Effector CD4-positive, alpha-beta T cell (primary cell): ENCODE results near the gene TRIP6.
"Not testable (repeated sequence)": the region's sequence is repeated elsewhere in the genome, so short reads cannot be mapped to it uniquely, and the experiment has no call there.

Experiments used
- DNase-seq: peaks from one replicate; pipeline ENCODE4 v3.0.0-alpha.2; 2020

Gene TRIP6

GRCh38 chr7:100891568-100892247 is 24.5 kb downstream of the TRIP6 start:
- no peak for DNase-seq

DNA sequence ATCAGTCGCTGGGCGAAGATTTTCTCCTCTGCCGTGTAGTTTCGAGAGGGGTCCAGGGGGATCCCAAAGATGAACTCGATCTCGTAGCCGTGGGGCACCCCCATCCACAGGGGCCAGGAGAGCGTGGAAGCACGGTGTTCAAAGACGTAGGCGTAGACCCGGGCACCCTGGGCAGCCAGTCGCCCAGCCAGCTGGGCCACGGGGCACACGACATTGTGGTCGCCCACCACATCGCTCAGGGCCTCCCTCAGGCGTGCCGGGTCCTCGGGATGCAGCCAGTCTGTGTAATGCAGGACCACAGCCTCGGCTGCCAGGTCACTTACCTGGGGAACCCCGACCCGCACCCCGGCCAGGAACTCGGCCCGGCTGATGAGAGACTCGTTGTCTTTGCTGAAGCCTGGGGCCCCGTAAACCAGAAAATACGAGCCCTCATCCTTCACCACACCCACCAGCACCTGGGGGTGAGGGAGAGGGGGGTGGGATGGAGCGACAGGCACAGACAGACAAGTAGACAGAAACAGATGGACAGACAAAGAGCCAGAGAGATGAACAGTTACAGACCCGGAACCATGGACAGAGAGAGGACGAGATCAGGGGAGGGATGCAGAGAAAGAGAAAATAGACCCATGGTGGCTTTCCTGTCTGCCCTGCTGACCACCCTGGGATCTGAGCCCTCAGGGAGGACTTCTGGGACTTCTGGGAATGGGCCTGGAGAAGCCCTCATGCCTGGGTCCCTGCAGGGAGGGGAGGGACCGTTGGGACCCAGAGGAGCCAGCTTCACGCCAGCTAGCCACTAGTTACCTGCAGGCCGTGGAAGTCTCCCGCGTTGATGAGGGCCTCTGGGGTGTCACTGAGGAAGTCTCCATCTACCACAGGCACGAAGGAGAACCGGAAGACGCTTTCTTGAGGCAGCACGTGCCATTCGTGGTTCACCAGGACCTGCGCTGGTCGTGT is 25.5 kb downstream of the TRIP6 start:
- no peak for DNase-seq

GRCh38 chr7:100893318-100893895 is 26.2 kb downstream of the TRIP6 start:
- no peak for DNase-seq

DNA sequence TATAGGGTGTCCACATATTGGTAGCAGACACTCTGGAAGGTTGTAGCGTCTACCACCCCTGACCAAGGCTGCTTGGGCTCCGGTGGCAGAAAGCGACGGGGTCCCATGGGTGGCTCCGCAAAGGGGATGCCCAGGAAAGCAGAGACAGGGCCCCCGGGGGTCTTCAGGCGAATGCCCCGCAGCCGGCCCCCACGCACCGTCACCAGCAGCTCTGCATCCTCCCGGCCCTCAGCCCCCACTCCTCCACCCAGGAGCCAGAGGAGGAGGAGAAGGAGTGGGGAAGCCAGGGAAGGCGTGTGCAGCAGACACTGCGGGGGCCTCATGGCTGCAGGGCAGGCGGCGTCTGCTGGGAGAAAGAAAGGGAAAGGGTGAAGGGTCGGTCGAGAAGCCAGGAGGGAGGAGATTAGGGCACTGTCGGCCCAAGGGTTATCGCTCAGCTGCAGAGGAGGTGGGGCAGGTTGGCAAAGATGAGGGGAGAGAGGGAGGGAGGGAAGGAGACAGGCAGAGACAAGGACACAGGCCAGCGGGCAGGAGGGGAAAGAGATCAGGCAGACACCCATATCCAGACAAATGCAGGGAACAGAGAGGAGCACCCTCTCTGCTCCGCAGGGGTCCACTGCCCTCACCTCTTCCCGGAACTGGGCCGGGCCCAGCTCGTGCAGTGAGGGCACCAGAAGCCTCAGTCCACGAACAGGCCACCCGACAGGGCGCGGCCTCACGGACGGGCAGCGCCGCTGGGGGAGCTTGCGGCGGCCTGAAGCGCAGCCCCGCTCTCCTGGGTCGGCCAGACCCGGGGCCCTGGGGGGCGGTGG is 26.9 kb downstream of the TRIP6 start:
- no peak for DNase-seq

DNA sequence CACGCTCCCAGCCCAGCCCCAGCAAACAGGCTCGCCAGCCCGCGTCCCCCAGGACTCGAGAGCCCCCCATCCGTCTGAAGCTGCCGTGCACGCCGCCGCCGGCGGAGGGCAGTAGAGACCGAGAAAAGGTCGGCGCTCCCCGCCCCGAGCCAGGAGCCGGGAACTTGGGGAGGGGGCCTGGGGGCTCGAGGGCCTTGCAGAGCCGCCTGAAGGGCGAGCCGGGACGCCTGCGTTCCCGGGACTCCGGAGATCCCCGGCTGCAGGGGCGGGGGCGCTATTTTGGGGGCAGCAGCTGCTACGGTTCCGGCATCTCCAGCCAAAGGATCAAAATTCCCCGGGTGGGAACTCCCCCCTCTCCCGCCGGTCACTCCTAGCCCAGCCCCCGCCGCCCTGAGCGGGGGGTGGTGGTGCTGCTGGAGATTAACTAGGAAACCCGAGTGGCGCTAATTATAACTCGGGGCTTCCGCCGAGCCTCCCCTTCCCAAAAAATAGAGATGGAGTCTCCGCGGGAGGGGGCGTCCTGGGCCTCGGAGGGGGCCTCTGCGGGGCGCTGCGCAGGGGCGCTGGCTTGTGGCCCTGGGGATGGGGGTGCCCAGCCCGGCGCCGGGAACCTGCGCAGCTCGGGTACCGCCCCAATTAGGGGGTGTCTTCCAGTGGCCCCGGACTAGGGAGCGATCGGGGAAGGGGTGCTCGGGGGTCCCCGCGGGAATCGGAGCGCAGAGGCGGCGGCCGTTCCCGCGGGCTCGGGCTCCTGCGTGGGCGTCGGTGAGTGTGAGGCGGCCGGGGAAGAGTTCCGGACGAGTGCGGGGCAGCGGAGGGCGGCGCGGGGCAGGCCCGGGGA is 27.9 kb downstream of the TRIP6 start:
- DNase-seq = peak; percentile 50

- DNase-seq = no peak
Observed at GRCh38 chr7:100895701-100895955, 28.4 kb downstream of the TRIP6 start, which contains the start of gene ACHE. Gene ACHE (minus strand): TSS chr7:100895888. CDS start chr7:100894232, 1,656 bp downstream.

- DNase-seq = peak; percentile 16
Observed at GRCh38 chr7:100895956-100896731, 29.0 kb downstream of the TRIP6 start.

GRCh38 chr7:100896732-100897608 is 29.8 kb downstream of the TRIP6 start:
- DNase-seq = peak; percentile 65

- DNase-seq = no peak
Observed at GRCh38 chr7:100897772-100898454, 30.7 kb downstream of the TRIP6 start.

- DNase-seq = no peak
Observed at GRCh38 chr7:100899432-100899831, 32.2 kb downstream of the TRIP6 start.

- DNase-seq = no peak
Observed at GRCh38 chr7:100900978-100901377, 33.8 kb downstream of the TRIP6 start.

- DNase-seq = no peak
Observed at GRCh38 chr7:100901921-100902332, 34.7 kb downstream of the TRIP6 start.

GRCh38 chr7:100902638-100903037 is 35.5 kb downstream of the TRIP6 start:
- no peak for DNase-seq

DNA sequence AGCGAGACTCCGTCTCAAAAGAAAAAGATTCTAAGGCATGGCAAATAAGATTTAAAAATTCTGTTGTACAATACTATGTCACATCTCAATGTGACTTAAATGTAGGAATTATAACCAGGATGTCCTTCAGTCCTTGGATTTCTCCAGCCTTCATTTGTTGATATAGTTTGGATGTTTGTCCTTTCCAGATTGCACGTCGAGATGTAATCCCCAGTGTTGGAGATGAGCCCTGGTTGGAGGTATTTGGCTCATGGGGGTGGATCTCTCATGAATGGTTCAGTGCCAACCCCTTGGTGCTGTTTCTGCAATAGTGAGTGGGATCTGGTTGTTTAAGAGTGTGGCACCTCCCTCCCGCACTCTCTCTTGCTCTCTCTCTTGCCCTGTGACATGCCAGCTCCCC is 41.3 kb downstream of the TRIP6 start:
- no peak for DNase-seq

- DNase-seq = not testable (repeated sequence)
Observed at GRCh38 chr7:100910443-100910842, 43.3 kb downstream of the TRIP6 start.

DNA sequence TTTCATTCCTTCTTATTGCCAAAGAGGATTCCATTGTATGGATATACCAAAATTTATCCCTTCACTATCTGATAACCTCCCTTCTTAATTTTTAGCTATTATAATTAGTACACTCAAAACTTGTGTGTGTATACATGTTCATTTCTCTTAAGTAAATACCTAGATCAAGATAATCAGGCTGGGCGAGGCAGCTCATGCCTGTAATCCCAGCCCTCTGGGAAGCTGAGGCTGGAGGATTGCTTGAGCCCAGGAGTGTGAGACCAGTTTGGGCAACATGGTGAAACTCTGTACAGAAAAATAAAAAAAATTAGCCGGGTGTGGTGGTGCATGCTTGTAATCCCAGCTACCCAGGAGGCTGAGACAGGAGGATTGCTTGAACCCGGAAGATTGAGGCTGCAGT is 44.3 kb downstream of the TRIP6 start:
- no peak for DNase-seq

DNA sequence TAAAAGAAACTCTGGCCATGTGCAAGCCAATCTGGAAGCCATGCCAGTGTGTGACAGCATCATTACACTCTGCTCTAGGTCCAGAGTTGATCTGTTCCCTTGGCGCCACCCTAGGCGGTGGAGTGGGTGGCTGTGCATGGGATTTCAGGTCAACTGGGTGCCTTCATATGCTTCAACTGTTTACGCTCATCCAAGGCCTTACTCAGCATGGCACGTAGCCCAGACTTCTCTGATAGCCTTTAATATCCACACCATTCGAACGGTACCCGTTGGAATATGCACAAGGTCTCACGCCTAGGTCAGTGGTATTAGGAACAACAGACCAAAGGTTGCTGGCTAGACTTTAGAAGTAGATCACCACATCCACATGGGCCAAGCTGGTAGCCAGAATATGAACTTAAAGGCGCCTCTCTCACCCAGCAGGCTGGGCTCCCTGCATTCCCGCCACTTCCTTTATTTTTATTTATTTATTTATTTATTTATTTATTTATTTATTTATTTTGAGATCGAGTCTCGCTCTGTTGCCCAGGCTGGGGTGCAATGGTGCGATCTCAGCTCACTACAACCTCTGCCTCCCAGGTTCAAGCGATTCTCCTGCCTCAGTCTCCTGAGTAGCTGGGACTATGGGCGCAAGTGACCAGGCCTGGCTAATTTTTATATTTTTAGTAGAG is 47.2 kb downstream of the TRIP6 start:
- DNase-seq = no peak

GRCh38 chr7:100914879-100915447 is 47.8 kb downstream of the TRIP6 start:
- no peak for DNase-seq
